Measurements from ENCODE around the gene EPHA4. TPM values are rescaled to one million over a fixed set of nuclear protein-coding genes. Genes with fewer than 3 reads are reported as not detected.

EPHA4 gene
- polyA plus RNA-seq, 1 donor (not counting 4 experiments of a cell fraction or from before 2014, with no cell fraction given), result 9.0 TPM

DNA sequence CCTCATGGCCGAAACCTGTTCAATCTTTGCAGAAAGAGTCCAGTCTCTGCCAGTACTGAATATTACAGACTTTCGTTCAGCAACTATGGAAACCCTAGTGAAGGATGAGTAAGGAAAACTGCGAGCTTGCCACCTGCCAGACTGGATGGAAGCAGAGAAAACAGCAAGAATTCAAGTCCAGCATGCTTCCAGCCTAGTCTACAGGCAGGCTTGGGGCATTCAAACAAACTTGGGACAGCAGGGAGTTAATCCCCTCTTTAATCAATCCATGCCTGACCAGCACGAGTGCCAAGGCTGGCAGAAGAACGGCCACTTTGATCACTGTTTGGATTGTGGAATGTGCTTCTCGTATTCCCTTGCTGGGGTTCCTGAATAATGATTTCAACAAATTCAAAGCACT, 145.2 kb downstream of the EPHA4 start:
- dilution Hi-C loops (cut with MboI; ENCODE audit: extremely low pct_ligation_motif_present, low sequenced_read_pairs), result no loop called here
- no peaks in the 10 kb centered on the region for H3K27me3 ChIP-seq (ENCODE audit: control insufficient read depth, extremely low read depth, insufficient read depth, low read length)
- no peaks in the 10 kb centered on the region for H3K9me3 ChIP-seq (ENCODE audit: control insufficient read depth, low read depth, low read length)
- peaks cover 10% of the 10 kb centered on the region for H3K4me1 ChIP-seq (ENCODE audit: control insufficient read depth, extremely low read depth, insufficient read depth, low read length)
- no peaks in the 10 kb centered on the region for H4K20me1 ChIP-seq (ENCODE audit: control insufficient read depth, extremely low read depth, insufficient read depth, low read length)
- H3K36me3 ChIP-seq (ENCODE audit: control insufficient read depth in 2 of 2, extremely low read depth in 1 of 2, insufficient read depth in 2 of 2, low read length in 2 of 2), result no peaks in the 10 kb centered on the region
- TF ChIP-seq, protein P1, sequence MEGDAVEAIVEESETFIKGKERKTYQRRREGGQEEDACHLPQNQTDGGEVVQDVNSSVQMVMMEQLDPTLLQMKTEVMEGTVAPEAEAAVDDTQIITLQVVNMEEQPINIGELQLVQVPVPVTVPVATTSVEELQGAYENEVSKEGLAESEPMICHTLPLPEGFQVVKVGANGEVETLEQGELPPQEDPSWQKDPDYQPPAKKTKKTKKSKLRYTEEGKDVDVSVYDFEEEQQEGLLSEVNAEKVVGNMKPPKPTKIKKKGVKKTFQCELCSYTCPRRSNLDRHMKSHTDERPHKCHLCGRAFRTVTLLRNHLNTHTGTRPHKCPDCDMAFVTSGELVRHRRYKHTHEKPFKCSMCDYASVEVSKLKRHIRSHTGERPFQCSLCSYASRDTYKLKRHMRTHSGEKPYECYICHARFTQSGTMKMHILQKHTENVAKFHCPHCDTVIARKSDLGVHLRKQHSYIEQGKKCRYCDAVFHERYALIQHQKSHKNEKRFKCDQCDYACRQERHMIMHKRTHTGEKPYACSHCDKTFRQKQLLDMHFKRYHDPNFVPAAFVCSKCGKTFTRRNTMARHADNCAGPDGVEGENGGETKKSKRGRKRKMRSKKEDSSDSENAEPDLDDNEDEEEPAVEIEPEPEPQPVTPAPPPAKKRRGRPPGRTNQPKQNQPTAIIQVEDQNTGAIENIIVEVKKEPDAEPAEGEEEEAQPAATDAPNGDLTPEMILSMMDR (optimal IDR thresholded peaks at IDR 0.05 in 1 of 3, IDR thresholded peaks at IDR 0.05 in 1 of 3, conservative IDR thresholded peaks at IDR 0.05 in 1 of 3; ENCODE audit: extremely low read depth in 1 of 3, insufficient read depth in 2 of 3, low read length in 3 of 3), result no peak
- no peak for TF ChIP-seq EZH2 (IDR thresholded peaks at IDR 0.05; ENCODE audit: low read length)
- no peaks in the 10 kb centered on the region for H3K79me2 ChIP-seq (ENCODE audit: control insufficient read depth, insufficient read depth, low read length)
- H3K4me2 ChIP-seq (ENCODE audit: control insufficient read depth, extremely low read depth, insufficient read depth, low read depth, low read length), result no peak overlapping the region
- no peak overlapping the region for H3K27ac ChIP-seq (ENCODE audit: control insufficient read depth, insufficient read depth, low read length)
- H3K9me1 ChIP-seq (ENCODE audit: control insufficient read depth, extremely low read depth, insufficient read depth, low read length), result no peaks in the 10 kb centered on the region
- FAIRE-seq (no peak), DNase-seq (ENCODE audit: low read depth, low spot score) (no peak)
- no peak overlapping the region for H3K9ac ChIP-seq (ENCODE audit: control insufficient read depth, extremely low read depth, insufficient read depth, low read length)
- H2AFZ ChIP-seq (ENCODE audit: control insufficient read depth, low read length), result no peak overlapping the region
- H3K4me3 ChIP-seq (ENCODE audit: control insufficient read depth in 2 of 3, extremely low read depth in 1 of 3, insufficient read depth in 2 of 3, low read depth in 1 of 3, low read length in 3 of 3), result no peak overlapping the region

DNA sequence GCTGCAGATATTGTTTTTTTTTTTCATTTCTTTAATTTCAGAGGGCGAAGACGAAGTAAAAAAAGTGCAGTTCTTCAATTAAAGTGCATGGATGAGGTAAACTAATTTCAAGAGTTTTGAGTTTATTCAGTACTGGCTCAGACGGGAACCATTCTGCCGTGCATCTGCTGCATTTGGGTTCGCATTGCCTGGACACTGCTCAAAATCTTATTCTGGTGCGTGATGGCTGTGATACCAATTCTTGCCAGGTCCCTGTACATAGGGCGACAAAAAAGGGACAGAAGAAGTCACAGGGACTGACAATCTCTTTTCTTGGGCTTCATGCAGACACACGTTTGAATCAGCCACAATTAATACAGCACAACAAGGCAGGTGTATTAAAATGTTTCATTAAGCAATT, 146.2 kb downstream of the EPHA4 start:
- no peak overlapping the region for H3K4me3 ChIP-seq (ENCODE audit: control insufficient read depth in 2 of 3, extremely low read depth in 1 of 3, insufficient read depth in 2 of 3, low read depth in 1 of 3, low read length in 3 of 3)
- H4K20me1 ChIP-seq (ENCODE audit: control insufficient read depth, extremely low read depth, insufficient read depth, low read length), result no peaks in the 10 kb centered on the region
- no peaks in the 10 kb centered on the region for H3K36me3 ChIP-seq (ENCODE audit: control insufficient read depth in 2 of 2, extremely low read depth in 1 of 2, insufficient read depth in 2 of 2, low read length in 2 of 2)
- no peaks in the 10 kb centered on the region for H3K79me2 ChIP-seq (ENCODE audit: control insufficient read depth, insufficient read depth, low read length)
- H3K4me2 ChIP-seq (ENCODE audit: control insufficient read depth, extremely low read depth, insufficient read depth, low read depth, low read length), result no peak overlapping the region
- H3K9me1 ChIP-seq (ENCODE audit: control insufficient read depth, extremely low read depth, insufficient read depth, low read length), result no peaks in the 10 kb centered on the region
- DNase-seq (ENCODE audit: low read depth, low spot score) (no peak), FAIRE-seq (no peak)
- H2AFZ ChIP-seq (ENCODE audit: control insufficient read depth, low read length), result no peak overlapping the region
- no peak overlapping the region for H3K9ac ChIP-seq (ENCODE audit: control insufficient read depth, extremely low read depth, insufficient read depth, low read length)
- dilution Hi-C loops (cut with MboI; ENCODE audit: extremely low pct_ligation_motif_present, low sequenced_read_pairs), result no loop called here
- H3K27me3 ChIP-seq (ENCODE audit: control insufficient read depth, extremely low read depth, insufficient read depth, low read length), result no peaks in the 10 kb centered on the region
- no peaks in the 10 kb centered on the region for H3K9me3 ChIP-seq (ENCODE audit: control insufficient read depth, low read depth, low read length)
- peaks cover 10% of the 10 kb centered on the region for H3K4me1 ChIP-seq (ENCODE audit: control insufficient read depth, extremely low read depth, insufficient read depth, low read length)
- TF ChIP-seq EZH2 (IDR thresholded peaks at IDR 0.05; ENCODE audit: low read length), result no peak
- TF ChIP-seq, protein P1 (optimal IDR thresholded peaks at IDR 0.05 in 1 of 3, IDR thresholded peaks at IDR 0.05 in 1 of 3, conservative IDR thresholded peaks at IDR 0.05 in 1 of 3; ENCODE audit: extremely low read depth in 1 of 3, insufficient read depth in 2 of 3, low read length in 3 of 3), result no peak
- no peak overlapping the region for H3K27ac ChIP-seq (ENCODE audit: control insufficient read depth, insufficient read depth, low read length)

All from keratinocyte (primary cell).